B cell (primary cell): ENCODE data around the gene CDHR3. TPM values are rescaled to one million over a fixed set of nuclear protein-coding genes. Genes with fewer than 3 reads are reported as not detected.

Source experiments
- ATAC-seq: fragments of 200-7000 bp; cut with Tn5 transposase; one replicate; pipeline ENCODE4 v1.10.0; 2021; ENCODE audit warnings: low read depth, mild to moderate bottlenecking, moderate number of reproducible peaks, moderate library complexity
- CTCF ChIA-PET: fragments of 350-600 bp; sonication (Branson Sonifier 250); formaldehyde crosslinking; loops from one replicate; lab custom pipeline; 2021; ENCODE audit warnings: antibody characterized with exemption, inconsistent platforms; lab: Charles Lee
- POLR2A ChIA-PET: fragments of 350-600 bp; sonication (Branson Sonifier 250); formaldehyde crosslinking; loops from one replicate; lab custom pipeline; 2021; ENCODE audit warnings: antibody characterized with exemption; lab: Charles Lee
- DNase-seq: peaks from one replicate; pipeline ENCODE4 v3.0.0; 2013
- H2AFZ ChIP-seq: 2 replicates; pipeline ENCODE4 v1.6.1; 2012; ENCODE audit warnings: mild to moderate bottlenecking, low read depth, low read length; ENCODE audit not compliant: insufficient read depth, poor library complexity, severe bottlenecking
- H3K27ac ChIP-seq, 2 donors: 1 replicate in 1 of 2; 2 replicates in 1 of 2; pipeline ENCODE4 v1.5.1; 2012 to 2013; ENCODE audit warnings: low read length in 2 of 2, mild to moderate bottlenecking in 2 of 2, moderate library complexity in 1 of 2
- H3K27me3 ChIP-seq, 4 experiments: fragments of 200-600 bp in 1 of 4; sonication (generic) in 1 of 4; replicated peaks in 1 of 4; 1 replicate in 2 of 4; 2 replicates in 2 of 4; pipeline versions ENCODE4 v1.6.1 to v1.7.0; 2013 to 2016; ENCODE audit warnings: low read length in 3 of 4, mild to moderate bottlenecking in 2 of 4, mixed read lengths in 1 of 4, moderate library complexity in 1 of 4; ENCODE audit not compliant: insufficient read depth in 4 of 4, control insufficient read depth in 3 of 4; ENCODE audit errors: control extremely low read depth in 1 of 4
- H3K36me3 ChIP-seq, 2 experiments: replicated peaks in 1 of 2; 1 replicate in 1 of 2; 2 replicates in 1 of 2; pipeline versions ENCODE4 v1.6.1 to v1.7.1; 2013; ENCODE audit warnings: low read length in 1 of 2; ENCODE audit not compliant: insufficient read depth in 2 of 2, control insufficient read depth in 1 of 2; ENCODE audit errors: control extremely low read depth in 1 of 2, extremely low read depth in 1 of 2
- H3K4me1 ChIP-seq, 2 donors: fragments of 200-600 bp in 1 of 2; sonication (generic) in 1 of 2; 1 replicate in 1 of 2; 2 replicates in 1 of 2; pipeline versions ENCODE4 v1.5.1 to v1.6.1; 2013 to 2017; ENCODE audit warnings: low read length in 2 of 2; ENCODE audit not compliant: control insufficient read depth in 2 of 2, insufficient read depth in 2 of 2
- H3K4me2 ChIP-seq: replicated peaks from 2 replicates; pipeline ENCODE3; 2012; ENCODE audit warnings: mild to moderate bottlenecking, low read depth, low read length; ENCODE audit not compliant: poor library complexity, severe bottlenecking
- H3K4me3 ChIP-seq, 5 experiments: fragments of 200-600 bp in 1 of 5; sonication (generic) in 1 of 5; 1 replicate in 3 of 5; 2 replicates in 2 of 5; pipeline versions ENCODE4 v1.5.1 to v1.7.0; 2011 to 2016; ENCODE audit warnings: low read length in 4 of 5, mild to moderate bottlenecking in 4 of 5, low read depth in 2 of 5, control low read depth in 1 of 5, moderate library complexity in 1 of 5; ENCODE audit not compliant: insufficient read depth in 1 of 5; ENCODE audit errors: control extremely low read depth in 1 of 5, extremely low read depth in 1 of 5
- H3K79me2 ChIP-seq: fragments of 200-600 bp; sonication (generic); one replicate; pipeline ENCODE4 v1.6.0; 2016; ENCODE audit warnings: low read length; ENCODE audit not compliant: control insufficient read depth, insufficient read depth
- H3K9ac ChIP-seq: fragments of 200-600 bp; sonication (generic); 2 replicates; pipeline ENCODE4 v1.6.1; 2017; ENCODE audit warnings: mild to moderate bottlenecking, low read length, moderate library complexity
- H3K9me3 ChIP-seq, 3 donors: one replicate each; pipeline versions ENCODE4 v1.6.1 to v1.7.1; 2013; ENCODE audit warnings: low read length in 2 of 3; ENCODE audit not compliant: control insufficient read depth in 2 of 3, insufficient read depth in 1 of 3; ENCODE audit errors: control extremely low read depth in 1 of 3
- H4K20me1 ChIP-seq: 2 replicates; pipeline ENCODE4 v1.6.0; 2012; ENCODE audit warnings: mild to moderate bottlenecking, low read length; ENCODE audit not compliant: insufficient read depth, control insufficient read depth, poor library complexity, severe bottlenecking
- H3K27ac Mint-ChIP-seq: one replicate; pipeline ENCODE4 v1.8.0; 2021; ENCODE audit warnings: mixed read lengths
- H3K27me3 Mint-ChIP-seq: one replicate; pipeline ENCODE4 v1.8.0; 2021; ENCODE audit warnings: mixed read lengths
- H3K4me1 Mint-ChIP-seq: one replicate; pipeline ENCODE4 v1.8.0; 2021; ENCODE audit warnings: mixed read lengths
- H3K4me3 Mint-ChIP-seq: one replicate; pipeline ENCODE4 v1.8.0; 2021; ENCODE audit warnings: mixed read lengths
- H3K9me3 Mint-ChIP-seq: one replicate; pipeline ENCODE4 v1.8.0; 2022; ENCODE audit warnings: mixed read lengths; ENCODE audit not compliant: insufficient read depth
- CTCF ChIP-seq: fragments of 200-600 bp; IDR thresholded peaks from one replicate; pipeline ENCODE4 v1.8.0; 2022; ENCODE audit warnings: antibody characterized with exemption, mild to moderate bottlenecking
- EZH2 ChIP-seq: IDR thresholded peaks from 2 replicates; pipeline ENCODE4 v1.6.1; 2012; ENCODE audit warnings: borderline replicate concordance, low read depth, mild to moderate bottlenecking, moderate library complexity, low read length; ENCODE audit not compliant: insufficient read depth, poor library complexity, severe bottlenecking
- WGBS: methylation state at CpG from one replicate; pipeline ENCODE4 v1.1.5; 2013; ENCODE audit warnings: missing lambda C conversion rate; ENCODE audit not compliant: insufficient coverage; 5-methylcytosine and 5-hydroxymethylcytosine counted together
- intact Hi-C: fragments of 100-400 bp; cut with micrococcal nuclease; formaldehyde crosslinking; loops from one replicate; pipeline ENCODE4 v1.10.0; 2022
- polyA plus RNA-seq: library from polyadenylated mRNA; depleted of rRNA; stranded (reverse); fragments of >200 nt; gene quantifications from 2 replicates; pipeline ENCODE4 v1.2.3, GENCODE V29; 2012
- total RNA-seq, 2 donors: library from RNA; stranded (reverse); fragments of 120-200 nt in 1 of 2; gene quantifications; 1 replicate in 1 of 2; 2 replicates in 1 of 2; pipeline versions ENCODE4 v1.2.3 to v1.2.4, GENCODE V29; 2013 to 2022

The CDHR3 gene
- total and polyA plus RNA-seq, 2 donors (not counting 1 experiment from before 2014, with no cell fraction given): 0.34 to 2.6 TPM

DNA sequence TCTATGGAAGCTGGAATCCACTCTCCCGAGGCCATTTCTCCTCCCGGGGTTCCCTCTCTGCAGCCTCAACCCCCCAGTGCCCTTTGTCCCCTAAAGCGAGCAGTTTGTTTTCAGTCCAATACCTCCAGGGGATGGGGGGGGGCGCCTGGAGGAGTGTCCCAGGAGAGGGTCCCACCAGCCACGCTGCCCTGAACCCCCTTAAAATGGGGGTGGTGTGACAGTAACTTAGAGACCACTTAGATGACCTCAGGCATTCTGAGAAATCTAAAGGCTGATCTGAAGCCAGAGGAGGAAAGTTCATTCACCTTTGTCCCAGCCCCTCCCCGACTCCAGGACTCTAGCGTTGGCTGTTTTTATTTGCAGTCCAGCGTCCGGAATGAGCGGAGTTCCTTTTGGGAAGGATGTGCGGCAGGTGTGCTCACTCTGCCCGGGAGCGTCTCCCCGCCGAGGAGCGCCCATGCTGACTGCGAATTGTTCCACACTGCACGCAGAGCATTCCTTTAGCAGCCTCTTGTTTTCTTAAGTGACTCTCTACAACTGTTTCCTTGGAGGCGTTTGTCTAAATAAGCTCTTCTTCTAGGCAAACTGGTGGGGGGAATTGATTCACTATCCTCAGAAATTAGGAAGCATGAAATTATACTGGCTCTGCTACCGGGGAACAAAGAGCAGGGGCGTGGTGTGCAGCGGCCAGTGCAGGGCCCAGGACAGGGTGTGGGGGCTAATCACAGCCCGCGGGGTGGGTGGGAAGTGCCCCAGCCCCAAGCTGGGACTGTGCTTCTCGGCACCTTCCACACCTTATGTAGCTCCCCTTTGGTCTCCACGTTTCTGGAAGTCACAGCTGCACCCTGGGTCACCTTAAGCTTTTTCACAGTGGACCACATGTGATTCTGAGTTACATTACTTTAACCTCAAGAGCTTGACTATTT lies 102.8 kb downstream of the CDHR3 start:
- H3K9me3 Mint-ChIP-seq: no peaks in the 10 kb centered on the region
- no peak for TF ChIP-seq EZH2
- TF ChIP-seq CTCF: no peak
- peaks cover 28% of the 10 kb centered on the region for H3K79me2 ChIP-seq
- H3K4me3 Mint-ChIP-seq: no peak overlapping the region
- no peak overlapping the region for H2AFZ ChIP-seq
- no peak for ATAC-seq
- H3K27me3 ChIP-seq: no peaks in the 10 kb centered on the region
- intact Hi-C loops: loop anchor here (10.0 kb wide), 1 partner anchor 599 kb away; the partner anchor contains the start of gene CCDC71L
- peaks cover 92 to 100% of the 10 kb centered on the region in 2 donors for H3K4me1 ChIP-seq
- H3K27ac ChIP-seq: no peak overlapping the region
- H3K4me2 ChIP-seq: no peak overlapping the region
- 95% methylated on average over 19 of the region's 26 CpGs for WGBS
- H3K9ac ChIP-seq: no peak overlapping the region
- DNase-seq: no peak
- no peak overlapping the region for H3K4me3 ChIP-seq
- H3K9me3 ChIP-seq: peaks cover 0 to 13% (median 1%) of the 10 kb centered on the region in 3 donors
- peaks cover 94% of the 10 kb centered on the region for H3K4me1 Mint-ChIP-seq
- peak overlapping the region; percentile 32 for H3K27ac Mint-ChIP-seq
- ChIA-PET POLR2A (interaction anchor here (0.6 to 3.3 kb wide), 2 partner anchors 7 to 18 kb away, joined by 8 to 14 read pairs; no protein-coding TSS in a partner anchor), CTCF (interaction anchor here (0.8 to 1.5 kb wide), 5 partner anchors 8 to 90 kb away, joined by 3 to 7 read pairs (median 4); no protein-coding TSS in a partner anchor)
- no peaks in the 10 kb centered on the region for H4K20me1 ChIP-seq
- no peaks in the 10 kb centered on the region for H3K27me3 Mint-ChIP-seq
- H3K36me3 ChIP-seq: no peaks in the 10 kb centered on the region

DNA sequence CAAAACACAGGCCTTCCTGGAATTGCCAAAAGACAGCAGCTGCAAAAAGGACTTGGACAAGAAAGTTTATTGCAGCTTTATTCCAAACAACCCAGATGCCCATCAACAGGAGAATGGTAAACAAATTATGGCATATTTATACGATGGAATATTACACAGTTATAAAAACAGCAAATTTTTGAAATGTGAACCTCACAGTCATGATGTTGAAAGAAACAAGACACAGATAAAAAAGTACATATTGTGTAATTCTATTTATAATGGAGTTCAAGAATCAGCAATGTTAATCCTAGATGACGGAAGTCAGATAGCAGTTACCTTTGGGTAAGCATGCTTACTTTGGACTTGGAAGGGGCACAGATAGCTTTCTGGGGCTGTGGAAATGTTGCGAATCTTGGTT lies 104.6 kb downstream of the CDHR3 start:
- DNase-seq: no peak
- Mint-ChIP-seq H3K4me1 (peaks cover 93% of the 10 kb centered on the region), H3K9me3 (no peaks in the 10 kb centered on the region), H3K4me3 (no peak overlapping the region), H3K27me3 (no peaks in the 10 kb centered on the region), H3K27ac (peak overlapping the region; percentile 99)
- Histone ChIP-seq H3K9ac (no peak overlapping the region), H3K27ac (no peak overlapping the region), H4K20me1 (no peaks in the 10 kb centered on the region), H3K4me1 (peaks cover 90 to 100% of the 10 kb centered on the region in 2 donors), H3K36me3 (no peaks in the 10 kb centered on the region), H3K4me3 (no peak overlapping the region), H3K9me3 (no peaks in the 10 kb centered on the region), H3K4me2 (no peak overlapping the region), H2AFZ (no peak overlapping the region), H3K27me3 (no peaks in the 10 kb centered on the region), H3K79me2 (peaks cover 28% of the 10 kb centered on the region)
- TF ChIP-seq CTCF (no peak), EZH2 (no peak)
- no peak for ATAC-seq
- intact Hi-C loops: loop anchor here (10.0 kb wide), 1 partner anchor 597 kb away; the partner anchor contains the start of gene CCDC71L
- CTCF ChIA-PET: interaction anchor here (0.9 to 2.2 kb wide), 3 partner anchors 10 to 86 kb away, joined by 3 to 11 read pairs (median 3); no protein-coding TSS in a partner anchor
- 100% methylated on average over 1 of the region's 3 CpGs for WGBS
- POLR2A ChIA-PET: interaction anchor here (0.8 to 3.3 kb wide), 2 partner anchors 9 to 22 kb away, joined by 3 to 14 read pairs; no protein-coding TSS in a partner anchor
